ENCODE measurements around the gene TNFRSF25. TPM values are rescaled to one million over a fixed set of nuclear protein-coding genes. Genes with fewer than 3 reads are reported as not detected.
A peak's percentile ranks its signal among the peaks of the same experiment; 100 is the strongest.

Gene TNFRSF25
- total and polyA plus RNA-seq, 2 of the 8 experiments (the other 6 are each of a cell fraction or from before 2014, with no cell fraction given), result 10.7 to 19.5 TPM

DNA sequence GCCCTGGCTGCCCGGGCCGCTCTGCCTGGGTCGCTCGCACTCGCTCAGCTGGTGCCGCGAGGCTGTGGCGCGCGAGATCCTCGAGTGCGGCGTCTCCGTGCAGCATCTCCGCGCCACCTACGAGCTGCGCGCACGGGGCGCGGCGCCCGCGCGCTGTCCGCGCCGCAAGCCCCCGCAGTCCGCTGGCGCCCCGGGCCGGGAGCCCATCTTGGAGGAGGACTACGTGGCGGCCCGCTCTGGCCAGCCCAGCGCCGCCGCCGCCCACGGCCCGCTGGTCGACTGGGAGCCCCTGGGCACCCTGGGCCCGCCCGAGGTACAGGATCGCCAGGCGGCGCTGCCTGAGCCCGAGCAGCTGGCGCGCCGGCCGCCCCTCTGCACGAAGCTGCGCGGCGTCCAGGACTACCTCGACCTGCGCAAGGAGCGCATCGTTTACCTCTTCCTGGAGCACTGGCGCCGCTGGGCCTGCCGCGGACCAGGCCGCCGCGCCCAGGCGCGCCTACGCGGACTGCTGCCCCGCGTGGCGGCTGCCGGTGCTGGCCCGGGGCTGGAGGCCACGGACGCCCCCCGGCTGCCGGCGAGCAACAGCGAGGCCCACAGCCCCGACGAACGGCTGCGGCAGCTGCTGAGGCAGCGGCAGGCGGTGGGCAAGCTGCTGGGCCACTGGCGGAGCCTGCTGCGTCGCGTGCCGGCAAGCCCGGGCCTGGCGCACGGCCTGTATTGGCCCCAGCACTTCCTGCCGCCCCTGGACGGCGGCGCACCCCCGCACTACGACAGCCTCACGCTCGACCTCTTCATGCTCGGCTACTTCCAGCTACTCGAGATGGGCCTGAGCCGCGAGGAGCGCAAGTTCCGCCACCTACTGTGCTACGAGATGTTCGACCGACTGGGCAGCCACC lies 10.9 kb downstream of the TNFRSF25 start:
- no peak overlapping the region for H3K56ac ChIP-seq (replicated peaks; ENCODE audit: insufficient read length, low read depth, low read length)
- ChIA-PET POLR2A (ENCODE audit: partially characterized antibody) (interaction anchor here (0.6 to 12.2 kb wide), 10 partner anchors 8 to 148 kb away, joined by 3 to 123 read pairs (median 3); partner anchors contain the start of genes PLEKHG5 and TNFRSF25), CTCF (ENCODE audit: partially characterized antibody) (interaction anchor here (0.8 to 6.0 kb wide), 19 partner anchors 9 to 374 kb away, joined by 3 to 75 read pairs (median 5); partner anchors contain the start of genes HES2, PLEKHG5 and TNFRSF25)
- no peak overlapping the region for H3K9ac ChIP-seq (replicated peaks in 1 of 4; ENCODE audit: extremely low read depth in 1 of 4, low read depth in 3 of 4, low read length in 3 of 4)
- no peaks in the 10 kb centered on the region; a peak in 1 of 4 replicates for H3K9me3 ChIP-seq (ENCODE audit: insufficient read depth in 2 of 2, low read depth in 1 of 2, low read length in 1 of 2)
- no peak overlapping the region for H2BK120ac ChIP-seq (replicated peaks; ENCODE audit: low read depth, low read length)
- peak overlapping the region in 1 of 4 experiments; percentile 44; a peak in 2 of 8 replicates for H3K4me3 ChIP-seq (ENCODE audit: extremely low read depth in 1 of 4, insufficient read depth in 2 of 4, low read depth in 3 of 4, low read length in 4 of 4)
- 19% methylated on average over 104 of the region's 115 CpGs; no CpG with 5 or more reads in 1 of the 2 experiments for WGBS, 2 experiments (ENCODE audit: extremely low coverage in 1 of 2, insufficient coverage in 1 of 2, insufficient read length in 1 of 2, insufficient replicate concordance in 2 of 2, low coverage in 1 of 2, low lambda C conversion rate in 2 of 2, missing lambda C conversion rate in 1 of 2)
- peak overlapping the region; percentile 8 to 64; a peak in 2 of 4 replicates for H3K4me2 ChIP-seq (ENCODE audit: insufficient read depth in 1 of 2, low read depth in 2 of 2, low read length in 2 of 2)
- DNase-seq (ENCODE audit: low read depth in 1 of 2, low spot score in 2 of 2) (no peak), FAIRE-seq (no peak)
- H3K4me1 ChIP-seq (replicated peaks in 1 of 4; ENCODE audit: control insufficient read depth in 3 of 4, insufficient read depth in 4 of 4, low read length in 3 of 4), result peaks cover 0 to 20% (median 10%) of the 10 kb centered on the region in 4 experiments; a peak in 5 of 7 replicates
- H2BK12ac ChIP-seq (ENCODE audit: low read depth, low read length), result no peak overlapping the region
- no peak overlapping the region for H3K14ac ChIP-seq (ENCODE audit: insufficient read length)
- H3K79me1 ChIP-seq (ENCODE audit: low read depth, low read length), result no peaks in the 10 kb centered on the region
- no peak overlapping the region for H3K27ac ChIP-seq (ENCODE audit: low read depth, low read length)
- H2AK5ac ChIP-seq (ENCODE audit: low read depth, low read length), result no peak overlapping the region
- H3K36me3 ChIP-seq (ENCODE audit: control insufficient read depth in 2 of 4, insufficient read depth in 4 of 4, low read length in 3 of 4), result no peaks in the 10 kb centered on the region; a peak in 1 of 8 replicates
- H3K27me3 ChIP-seq (replicated peaks in 1 of 4; ENCODE audit: control insufficient read depth in 3 of 4, extremely low read depth in 1 of 4, insufficient read depth in 3 of 4, low read length in 3 of 4), result peaks cover 5 to 37% (median 21%) of the 10 kb centered on the region in 4 experiments; a peak in 6 of 7 replicates
- H3K23me2 ChIP-seq (ENCODE audit: low read depth, low read length), result peaks cover 3% of the 10 kb centered on the region; the same call in 1 of the 2 replicates
- H2BK15ac ChIP-seq (ENCODE audit: low read length), result 0 out of 2 replicates have a peak overlapping the region, but pooled peaks have one; percentile 31
- H2BK20ac ChIP-seq (ENCODE audit: low read length), result no peak overlapping the region
- H3K4ac ChIP-seq (replicated peaks; ENCODE audit: insufficient read length, low read depth, low read length), result no peak overlapping the region
- H4K20me1 ChIP-seq (replicated peaks in 1 of 2; ENCODE audit: control insufficient read depth in 1 of 2, insufficient read depth in 2 of 2, low read length in 2 of 2), result no peaks in the 10 kb centered on the region
- peak overlapping the region; percentile 59; the same call in 1 of the 2 replicates for H2AFZ ChIP-seq (ENCODE audit: low read length)
- H4K91ac ChIP-seq (replicated peaks; ENCODE audit: insufficient read length, low read length), result no peak overlapping the region
- H4K8ac ChIP-seq (ENCODE audit: extremely low read depth, insufficient read depth, low read length), result peak overlapping the region; percentile 92
- H3K18ac ChIP-seq (ENCODE audit: extremely low read depth, low read length), result no peak overlapping the region
- H3K79me2 ChIP-seq (ENCODE audit: control insufficient read depth in 1 of 2, insufficient read depth in 2 of 2, low read length in 2 of 2), result no peaks in the 10 kb centered on the region
- no peak overlapping the region for H4K5ac ChIP-seq (ENCODE audit: insufficient read length, low read depth, low read length)
- no peak overlapping the region for H3K23ac ChIP-seq (ENCODE audit: insufficient read length)
- no peak overlapping the region for H2BK5ac ChIP-seq (ENCODE audit: low read depth, low read length)
- no peak for TF ChIP-seq POU5F1 (IDR thresholded peaks at IDR 0.05; ENCODE audit: low read depth, low read length)
- TF ChIP-seq CTCF (IDR thresholded peaks at IDR 0.05; ENCODE audit: control extremely low read depth in 1 of 3, insufficient read depth in 1 of 3, low read depth in 1 of 3, low read length in 3 of 3), result peak in 2 of 3 experiments; percentile 49 to 82; a peak in 3 of 4 replicates
- TF ChIP-seq, protein P1, sequence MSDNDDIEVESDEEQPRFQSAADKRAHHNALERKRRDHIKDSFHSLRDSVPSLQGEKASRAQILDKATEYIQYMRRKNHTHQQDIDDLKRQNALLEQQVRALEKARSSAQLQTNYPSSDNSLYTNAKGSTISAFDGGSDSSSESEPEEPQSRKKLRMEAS (IDR thresholded peaks at IDR 0.05), result peak; percentile 80
- no peak for TF ChIP-seq PHF8 (conservative IDR thresholded peaks at IDR 0.05; ENCODE audit: low read depth, low read length)
- peak in 1 of 2 experiments; percentile 3; a peak in 1 of 4 replicates for TF ChIP-seq RAD21 (IDR thresholded peaks at IDR 0.05 in 1 of 2, conservative IDR thresholded peaks at IDR 0.05 in 1 of 2; ENCODE audit: low read depth in 2 of 2, low read length in 2 of 2)
- peak; percentile 20; the same call in 1 of the 2 replicates for TF ChIP-seq CREB1 (IDR thresholded peaks at IDR 0.05)
- TF ChIP-seq EGR1 (IDR thresholded peaks at IDR 0.05; ENCODE audit: borderline replicate concordance, low read depth, low read length), result no peak

Measured in H1 (cell line).